ENCODE measurements around the gene NRN1L.
"Not testable (repeated sequence)": the region's sequence is repeated elsewhere in the genome, so short reads cannot be mapped to it uniquely, and the experiment has no call there.

NRN1L gene

DNA sequence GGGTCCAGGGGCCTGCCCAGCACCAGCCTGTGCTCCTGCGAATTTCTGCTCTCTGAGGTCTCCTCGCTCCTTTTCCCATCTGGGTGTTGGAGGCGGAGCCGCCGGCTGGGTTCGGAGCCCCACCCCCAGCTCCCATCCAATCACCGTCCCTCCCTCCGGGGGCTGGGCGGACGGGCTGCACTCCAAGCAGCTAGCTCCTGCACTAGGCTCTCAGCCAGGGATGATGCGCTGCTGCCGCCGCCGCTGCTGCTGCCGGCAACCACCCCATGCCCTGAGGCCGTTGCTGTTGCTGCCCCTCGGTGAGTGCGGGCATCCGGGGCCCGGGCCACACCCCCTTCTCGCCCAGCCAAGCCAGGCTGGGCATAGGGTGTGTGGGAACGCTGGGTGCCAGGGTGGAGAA lies at the start of gene NRN1L:
NRN1L (plus strand) TSS at position 202 of the 400 bp plus-strand sequence; CDS start at position 221, 19 bp downstream.
- POLR2A ChIA-PET (ENCODE audit: low non-redundant PET) = no interaction called here
- DNase-seq (ENCODE audit: low spot score) = peak; percentile 98
- CTCF ChIA-PET = interaction anchor here (0.6 to 2.6 kb wide), 8 partner anchors 13 to 211 kb away, joined by 3 to 15 read pairs (median 8); partner anchors contain the start of gene PSMB10
- TF ChIP-seq, protein P1, sequence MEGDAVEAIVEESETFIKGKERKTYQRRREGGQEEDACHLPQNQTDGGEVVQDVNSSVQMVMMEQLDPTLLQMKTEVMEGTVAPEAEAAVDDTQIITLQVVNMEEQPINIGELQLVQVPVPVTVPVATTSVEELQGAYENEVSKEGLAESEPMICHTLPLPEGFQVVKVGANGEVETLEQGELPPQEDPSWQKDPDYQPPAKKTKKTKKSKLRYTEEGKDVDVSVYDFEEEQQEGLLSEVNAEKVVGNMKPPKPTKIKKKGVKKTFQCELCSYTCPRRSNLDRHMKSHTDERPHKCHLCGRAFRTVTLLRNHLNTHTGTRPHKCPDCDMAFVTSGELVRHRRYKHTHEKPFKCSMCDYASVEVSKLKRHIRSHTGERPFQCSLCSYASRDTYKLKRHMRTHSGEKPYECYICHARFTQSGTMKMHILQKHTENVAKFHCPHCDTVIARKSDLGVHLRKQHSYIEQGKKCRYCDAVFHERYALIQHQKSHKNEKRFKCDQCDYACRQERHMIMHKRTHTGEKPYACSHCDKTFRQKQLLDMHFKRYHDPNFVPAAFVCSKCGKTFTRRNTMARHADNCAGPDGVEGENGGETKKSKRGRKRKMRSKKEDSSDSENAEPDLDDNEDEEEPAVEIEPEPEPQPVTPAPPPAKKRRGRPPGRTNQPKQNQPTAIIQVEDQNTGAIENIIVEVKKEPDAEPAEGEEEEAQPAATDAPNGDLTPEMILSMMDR (conservative IDR thresholded peaks at IDR 0.05; ENCODE audit: low read depth) = no peak
- peak within 1 kb of the TSS; percentile 77 for H3K27ac ChIP-seq

DNA sequence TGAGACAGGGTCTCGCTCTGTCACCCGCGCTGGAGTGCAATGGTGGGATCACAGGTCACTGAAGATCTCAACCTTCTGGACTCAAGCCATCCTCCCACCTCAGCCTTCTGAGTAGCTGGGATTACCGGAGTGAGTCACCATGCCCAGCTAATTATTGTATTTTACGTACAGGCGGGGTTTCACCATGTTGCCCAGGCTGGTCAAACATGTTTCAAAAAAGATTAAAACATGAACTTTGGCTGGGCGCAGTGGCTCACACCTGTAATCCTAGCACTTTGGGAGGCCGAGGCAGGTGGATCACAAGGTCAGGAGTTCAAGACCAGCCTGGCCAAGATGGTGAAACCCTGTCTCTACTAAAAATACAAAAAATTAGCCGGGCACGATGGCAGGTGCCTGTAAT lies 47.5 kb upstream of the NRN1L start:
- ChIA-PET CTCF (interaction anchor here (0.6 to 2.0 kb wide), 3 partner anchors 20 to 365 kb away, joined by 3 to 8 read pairs (median 4); no protein-coding TSS in a partner anchor), POLR2A (ENCODE audit: low non-redundant PET) (interaction anchor here (0.7 kb wide), 1 partner anchor 378 kb away, joined by 3 read pairs; no protein-coding TSS in a partner anchor)
- not testable (repeated sequence) for DNase-seq (ENCODE audit: low spot score); H3K27ac ChIP-seq

DNA sequence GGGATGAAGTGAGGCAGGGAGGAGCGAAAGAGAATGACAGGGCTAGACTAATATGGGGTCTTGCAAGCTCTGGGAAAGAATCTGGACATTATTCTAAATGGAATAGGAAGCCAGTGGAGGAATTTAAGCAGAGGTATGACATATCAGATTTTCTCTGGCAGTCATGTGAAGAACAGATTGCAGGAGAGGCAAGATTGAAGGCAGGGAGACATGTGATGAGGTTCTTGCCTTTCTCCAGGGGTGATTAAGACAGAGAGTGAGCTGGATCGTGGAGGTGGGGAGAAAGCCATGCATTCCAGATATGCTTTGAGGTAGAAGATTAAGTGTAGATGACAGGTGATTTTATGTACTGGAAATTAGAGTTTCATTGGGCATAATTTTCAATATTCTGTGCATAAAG lies 46.9 kb upstream of the NRN1L start:
- H3K27ac ChIP-seq = no peak overlapping the region
- DNase-seq (ENCODE audit: low spot score) = no peak
- ChIA-PET POLR2A (ENCODE audit: low non-redundant PET) (no interaction called here), CTCF (interaction anchor here (1.0 kb wide), 1 partner anchor 21 kb away, joined by 4 read pairs; no protein-coding TSS in a partner anchor)
- TF ChIP-seq, protein P1 (conservative IDR thresholded peaks at IDR 0.05; ENCODE audit: low read depth) = no peak

DNA sequence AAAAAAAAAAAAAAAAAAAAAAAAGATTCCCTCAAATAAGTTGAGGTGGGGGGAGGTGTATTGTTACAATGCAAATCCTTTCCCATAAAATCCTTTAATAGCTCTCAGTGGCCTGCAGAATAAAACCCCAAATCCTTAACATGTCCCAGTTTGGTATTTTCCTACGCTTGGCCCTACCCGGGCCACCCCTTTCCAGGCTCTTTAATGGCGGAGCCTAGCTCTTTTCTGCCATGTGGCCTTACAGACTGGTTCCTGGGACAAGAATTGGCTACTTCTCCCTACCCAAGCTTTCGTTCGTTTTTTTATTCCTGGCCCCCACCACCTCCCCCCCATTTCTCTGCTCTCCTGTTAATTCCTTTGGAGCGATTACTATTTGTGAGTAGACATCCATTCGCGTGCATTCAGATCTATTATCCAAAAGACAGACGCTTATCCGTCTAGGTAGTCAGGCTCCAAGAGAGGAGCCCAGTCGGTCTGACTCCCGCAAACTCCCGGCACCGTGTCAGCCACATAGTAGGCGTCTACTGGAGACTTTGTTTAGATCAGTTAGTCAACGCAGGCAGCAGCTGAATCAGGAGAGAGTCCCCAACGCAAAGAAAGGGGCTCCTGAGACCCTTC lies 43.4 kb upstream of the NRN1L start:
- ChIA-PET CTCF (interaction anchor here (0.6 to 2.9 kb wide), 3 partner anchors 25 to 593 kb away, joined by 3 to 11 read pairs (median 4); no protein-coding TSS in a partner anchor), POLR2A (ENCODE audit: low non-redundant PET) (no interaction called here)
- H3K27ac ChIP-seq = peak overlapping the region; percentile 97
- TF ChIP-seq, protein P1 (conservative IDR thresholded peaks at IDR 0.05; ENCODE audit: low read depth) = no peak
- no peak for DNase-seq (ENCODE audit: low spot score)

DNA sequence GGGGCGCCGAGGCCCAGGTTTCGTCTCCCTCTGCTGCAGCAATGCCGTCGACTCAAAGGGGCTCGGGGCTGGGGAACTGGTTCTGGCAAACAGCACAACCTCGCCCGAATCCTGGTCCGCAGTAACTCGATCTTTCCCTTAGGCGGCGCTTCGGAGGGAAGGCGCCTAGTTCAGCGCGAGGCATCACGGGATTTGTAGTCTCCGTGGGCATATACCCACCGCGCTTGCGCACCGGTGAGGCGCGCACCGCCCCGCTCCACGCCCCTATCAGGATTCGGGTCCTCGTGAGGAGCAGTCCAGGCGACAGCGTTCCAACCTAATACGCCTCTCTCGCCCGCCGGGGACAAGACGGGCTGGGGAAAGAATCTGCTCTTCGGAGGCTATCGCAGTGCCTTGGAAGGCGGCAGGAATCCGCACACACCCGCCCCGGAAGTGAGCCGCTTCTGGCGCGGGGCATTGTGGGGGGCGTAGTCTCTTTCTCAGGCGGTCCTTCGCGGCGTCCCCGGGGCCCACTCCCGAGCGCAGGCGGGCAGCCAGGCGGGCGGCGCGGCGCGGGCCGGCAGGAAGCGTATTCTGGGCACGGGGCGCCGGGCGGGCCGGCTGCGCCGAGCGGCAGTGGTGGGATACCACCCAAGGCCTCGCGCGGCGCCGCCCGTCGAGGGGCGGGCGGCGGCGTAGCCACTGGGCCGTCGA lies 42.7 kb upstream of the NRN1L start, which contains the start of gene THAP11:
THAP11 (plus strand) TSS at position 505 of the 693 bp plus-strand sequence. CDS start 235 bp downstream, outside the sequence.
- CTCF ChIA-PET = interaction anchor here (2.5 kb wide), 1 partner anchor 20 kb away, joined by 7 read pairs; no protein-coding TSS in a partner anchor
- peak within 1 kb of the TSS; percentile 97 for H3K27ac ChIP-seq
- POLR2A ChIA-PET (ENCODE audit: low non-redundant PET) = no interaction called here
- peak; percentile 90 for DNase-seq (ENCODE audit: low spot score)
- TF ChIP-seq, protein P1 (conservative IDR thresholded peaks at IDR 0.05; ENCODE audit: low read depth) = peak; percentile 88

DNA sequence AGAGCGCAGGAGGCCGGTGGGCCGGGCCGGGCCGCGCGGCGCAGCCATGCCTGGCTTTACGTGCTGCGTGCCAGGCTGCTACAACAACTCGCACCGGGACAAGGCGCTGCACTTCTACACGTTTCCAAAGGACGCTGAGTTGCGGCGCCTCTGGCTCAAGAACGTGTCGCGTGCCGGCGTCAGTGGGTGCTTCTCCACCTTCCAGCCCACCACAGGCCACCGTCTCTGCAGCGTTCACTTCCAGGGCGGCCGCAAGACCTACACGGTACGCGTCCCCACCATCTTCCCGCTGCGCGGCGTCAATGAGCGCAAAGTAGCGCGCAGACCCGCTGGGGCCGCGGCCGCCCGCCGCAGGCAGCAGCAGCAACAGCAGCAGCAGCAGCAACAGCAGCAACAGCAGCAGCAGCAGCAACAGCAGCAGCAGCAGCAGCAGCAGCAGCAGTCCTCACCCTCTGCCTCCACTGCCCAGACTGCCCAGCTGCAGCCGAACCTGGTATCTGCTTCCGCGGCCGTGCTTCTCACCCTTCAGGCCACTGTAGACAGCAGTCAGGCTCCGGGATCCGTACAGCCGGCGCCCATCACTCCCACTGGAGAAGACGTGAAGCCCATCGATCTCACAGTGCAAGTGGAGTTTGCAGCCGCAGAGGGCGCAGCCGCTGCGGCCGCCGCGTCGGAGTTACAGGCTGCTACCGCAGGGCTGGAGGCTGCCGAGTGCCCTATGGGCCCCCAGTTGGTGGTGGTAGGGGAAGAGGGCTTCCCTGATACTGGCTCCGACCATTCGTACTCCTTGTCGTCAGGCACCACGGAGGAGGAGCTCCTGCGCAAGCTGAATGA lies 42.0 kb upstream of the NRN1L start:
- H3K27ac ChIP-seq = peak overlapping the region; percentile 97
- TF ChIP-seq, protein P1 (conservative IDR thresholded peaks at IDR 0.05; ENCODE audit: low read depth) = peak; percentile 31; the same call in 1 of the 2 replicates
- POLR2A ChIA-PET (ENCODE audit: low non-redundant PET) = no interaction called here
- CTCF ChIA-PET = interaction anchor here (0.6 to 3.8 kb wide), 6 partner anchors 20 to 200 kb away, joined by 3 to 20 read pairs (median 3); no protein-coding TSS in a partner anchor
- peak; percentile 38 for DNase-seq (ENCODE audit: low spot score)
